Stimulated activated naive CD4-positive, alpha-beta T cell (primary cell): ENCODE measurements around the gene ZNF213.

ENCODE experiments used
- DNase-seq, 6 experiments: peaks; one replicate each; lab custom pipeline; 2025; lab: John Stamatoyannopoulos, UW

ZNF213 gene

DNA sequence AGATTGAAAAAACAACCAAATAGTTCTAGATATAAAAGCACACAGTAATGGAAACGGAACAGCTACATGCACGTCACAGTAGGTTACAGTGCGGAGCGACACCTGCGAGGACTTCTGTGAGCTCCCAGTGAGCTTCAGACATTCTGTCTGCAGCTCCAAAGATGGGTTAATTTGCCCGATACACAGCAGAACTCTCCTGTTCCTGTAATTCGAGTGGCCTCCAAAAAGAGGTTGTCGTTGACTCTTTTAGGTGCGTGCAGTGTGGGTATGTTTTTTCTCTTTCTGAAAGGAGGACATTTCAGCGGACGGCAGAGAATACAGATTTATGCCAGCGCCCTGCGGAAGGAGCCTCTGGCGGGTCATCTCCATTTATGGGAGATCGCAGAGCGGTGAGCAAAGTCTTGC is 56.1 kb downstream of the ZNF213 start:
- peak in 3 of 6 experiments; percentile 20 to 47 (median 40) for DNase-seq
